Omental fat pad (tissue), 4 donors: ENCODE data around the gene ACP6. TPM values are rescaled to one million over a fixed set of nuclear protein-coding genes. Genes with fewer than 3 reads are reported as not detected.

Experiments
- ATAC-seq: fragments of 150-250 bp; one replicate; pipeline ENCODE4 v1.9.1; 2016; ENCODE audit warnings: mild to moderate bottlenecking, moderate library complexity; ENCODE audit not compliant: low FRiP score
- DNase-seq: peaks from one replicate; pipeline ENCODE4 v3.0.0-alpha.2; 2019; ENCODE audit warnings: low spot score
- total RNA-seq, 4 donors: library from RNA; depleted of rRNA; stranded (reverse); fragments of >200 nt; gene quantifications; one replicate each; pipeline ENCODE4 v1.1.0, GENCODE V29; 2016
- TF ChIP-seq, protein P1 (sequence below), 3 donors: fragments of 450-650 bp; IDR thresholded peaks; one replicate each; pipeline ENCODE4 v1.5.1; 2016 to 2017; ENCODE audit warnings: antibody characterized with exemption in 3 of 3, mild to moderate bottlenecking in 3 of 3, moderate library complexity in 2 of 3

Gene ACP6
- 10 to 100 TPM in 1 of 4 donors, 1 to 10 TPM in 3; 2.3 to 15.1 (median 5.9) TPM for total RNA-seq

DNA sequence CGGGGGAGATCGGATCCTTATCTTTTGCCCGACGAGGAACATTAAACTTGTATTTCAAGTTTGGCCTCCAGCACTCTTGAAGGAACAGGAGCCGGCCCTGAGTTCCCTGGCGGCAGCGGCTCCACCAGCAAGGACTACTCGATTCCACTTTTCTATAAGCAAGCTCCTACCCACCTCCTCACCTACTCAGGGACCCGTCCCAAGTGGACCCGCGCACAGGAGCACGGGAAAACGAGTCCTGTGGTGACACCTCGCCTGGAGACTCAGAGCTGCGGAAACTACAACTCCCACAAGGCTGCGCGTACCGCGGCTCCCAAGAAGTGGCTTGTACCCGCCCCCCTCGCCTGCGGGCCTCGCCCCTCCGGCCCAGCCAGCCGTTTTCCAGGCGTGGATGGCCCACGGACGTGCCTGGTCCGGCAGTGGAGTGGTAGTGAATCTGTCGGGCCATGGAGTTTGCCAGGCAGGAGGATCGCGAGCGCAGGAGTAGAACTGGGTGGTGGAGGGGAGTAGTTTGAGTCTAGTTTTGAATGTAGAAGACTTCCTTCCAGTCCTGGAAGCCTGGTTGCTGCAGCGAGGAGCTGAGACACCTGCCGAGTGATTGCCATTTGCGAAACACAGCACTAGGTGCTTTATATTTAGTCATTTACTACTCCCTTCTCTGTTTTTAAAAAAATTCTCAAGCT, at the start of gene ACP6:
Gene ACP6 (minus strand): TSS at position 206 of the 683 bp plus-strand sequence. CDS start 476 bp downstream, outside the sequence.
- DNase-seq: peak; percentile 72
- TF ChIP-seq, protein P1, sequence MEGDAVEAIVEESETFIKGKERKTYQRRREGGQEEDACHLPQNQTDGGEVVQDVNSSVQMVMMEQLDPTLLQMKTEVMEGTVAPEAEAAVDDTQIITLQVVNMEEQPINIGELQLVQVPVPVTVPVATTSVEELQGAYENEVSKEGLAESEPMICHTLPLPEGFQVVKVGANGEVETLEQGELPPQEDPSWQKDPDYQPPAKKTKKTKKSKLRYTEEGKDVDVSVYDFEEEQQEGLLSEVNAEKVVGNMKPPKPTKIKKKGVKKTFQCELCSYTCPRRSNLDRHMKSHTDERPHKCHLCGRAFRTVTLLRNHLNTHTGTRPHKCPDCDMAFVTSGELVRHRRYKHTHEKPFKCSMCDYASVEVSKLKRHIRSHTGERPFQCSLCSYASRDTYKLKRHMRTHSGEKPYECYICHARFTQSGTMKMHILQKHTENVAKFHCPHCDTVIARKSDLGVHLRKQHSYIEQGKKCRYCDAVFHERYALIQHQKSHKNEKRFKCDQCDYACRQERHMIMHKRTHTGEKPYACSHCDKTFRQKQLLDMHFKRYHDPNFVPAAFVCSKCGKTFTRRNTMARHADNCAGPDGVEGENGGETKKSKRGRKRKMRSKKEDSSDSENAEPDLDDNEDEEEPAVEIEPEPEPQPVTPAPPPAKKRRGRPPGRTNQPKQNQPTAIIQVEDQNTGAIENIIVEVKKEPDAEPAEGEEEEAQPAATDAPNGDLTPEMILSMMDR (IDR thresholded peaks at IDR 0.05): no peak

DNA sequence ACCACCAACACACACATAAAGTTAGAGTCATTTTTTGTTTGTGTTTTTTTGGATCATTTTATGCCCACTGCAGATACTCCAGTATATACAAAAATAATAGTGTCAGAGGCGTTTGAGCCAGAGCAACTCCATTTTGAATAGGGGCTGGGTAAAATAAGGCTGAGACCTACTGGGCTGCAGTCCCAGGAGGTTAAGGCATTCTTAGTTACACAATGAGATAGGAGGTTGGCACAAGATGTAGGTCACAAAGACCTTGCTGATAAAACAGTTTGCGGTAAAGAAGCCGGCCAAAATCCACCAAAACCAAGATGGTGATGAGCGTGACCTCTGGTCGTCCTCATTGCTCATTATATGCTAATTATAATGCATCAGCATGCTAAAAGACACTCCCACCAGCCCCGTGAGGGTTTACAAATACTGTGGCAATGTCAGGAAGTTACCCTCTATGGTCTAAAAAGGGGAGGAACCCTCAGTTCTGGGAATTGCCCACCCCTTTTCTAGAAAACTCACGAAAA, 49.4 kb upstream of the ACP6 start:
- DNase-seq: no peak
- ATAC-seq: no peak
- TF ChIP-seq, protein P1 (IDR thresholded peaks at IDR 0.05): no peak

More for the DNA sequence above, at the start of gene ACP6:
- peak; percentile 99 for ATAC-seq

DNA sequence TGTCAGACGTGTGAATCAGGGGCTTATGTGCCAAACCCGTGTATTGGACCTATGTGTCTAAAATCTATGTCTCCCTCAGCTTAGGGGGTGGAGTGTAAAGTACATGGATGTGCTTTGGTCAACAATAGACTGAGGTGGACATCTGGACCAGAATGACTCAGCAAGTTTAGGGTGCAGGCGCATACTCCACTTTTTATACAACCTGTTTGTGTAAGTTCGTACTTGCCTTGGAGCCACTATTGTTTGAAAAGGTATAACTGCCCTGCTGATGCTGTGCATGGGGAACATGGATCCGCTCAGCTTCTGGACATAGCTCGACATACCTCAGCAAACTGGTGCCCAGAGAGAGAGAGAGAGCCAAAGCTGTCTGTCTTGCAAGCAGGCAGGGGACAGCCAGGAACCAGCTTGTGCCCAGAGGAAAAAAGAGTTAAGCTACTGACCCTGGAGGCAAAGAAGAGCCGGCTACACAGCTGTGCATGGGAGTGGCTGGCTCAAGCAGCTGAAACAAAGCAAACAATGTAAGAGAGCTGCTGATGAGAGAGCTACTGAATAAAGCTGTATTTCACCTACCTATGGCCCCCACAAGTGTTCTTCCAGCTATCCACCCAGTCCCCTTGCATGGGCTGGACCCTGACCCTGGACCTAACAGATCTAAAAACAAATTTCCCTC, 48.8 kb upstream of the ACP6 start:
- TF ChIP-seq, protein P1 (IDR thresholded peaks at IDR 0.05): no peak
- DNase-seq (no peak), ATAC-seq (no peak)

DNA sequence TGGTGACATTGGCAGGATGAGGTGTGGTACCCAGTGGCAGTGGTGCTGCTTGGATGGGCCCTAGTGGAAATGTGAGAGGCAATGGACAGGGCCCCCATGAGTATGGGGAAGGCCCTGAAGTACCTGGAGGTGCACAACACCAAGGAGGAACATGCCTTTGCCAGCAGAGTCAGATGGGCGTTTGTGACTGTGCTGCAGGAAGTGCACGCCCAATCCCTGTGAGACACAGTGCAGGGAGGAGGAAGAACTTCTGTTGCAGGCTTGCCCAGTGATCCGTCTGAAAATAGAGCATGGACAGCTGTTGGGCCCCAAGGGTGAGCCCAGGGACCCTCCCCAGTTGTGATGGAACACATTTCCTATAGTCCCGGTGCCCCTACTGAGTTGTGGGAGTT, 47.4 kb upstream of the ACP6 start:
- TF ChIP-seq, protein P1 (IDR thresholded peaks at IDR 0.05): no peak
- no peak for ATAC-seq

DNA sequence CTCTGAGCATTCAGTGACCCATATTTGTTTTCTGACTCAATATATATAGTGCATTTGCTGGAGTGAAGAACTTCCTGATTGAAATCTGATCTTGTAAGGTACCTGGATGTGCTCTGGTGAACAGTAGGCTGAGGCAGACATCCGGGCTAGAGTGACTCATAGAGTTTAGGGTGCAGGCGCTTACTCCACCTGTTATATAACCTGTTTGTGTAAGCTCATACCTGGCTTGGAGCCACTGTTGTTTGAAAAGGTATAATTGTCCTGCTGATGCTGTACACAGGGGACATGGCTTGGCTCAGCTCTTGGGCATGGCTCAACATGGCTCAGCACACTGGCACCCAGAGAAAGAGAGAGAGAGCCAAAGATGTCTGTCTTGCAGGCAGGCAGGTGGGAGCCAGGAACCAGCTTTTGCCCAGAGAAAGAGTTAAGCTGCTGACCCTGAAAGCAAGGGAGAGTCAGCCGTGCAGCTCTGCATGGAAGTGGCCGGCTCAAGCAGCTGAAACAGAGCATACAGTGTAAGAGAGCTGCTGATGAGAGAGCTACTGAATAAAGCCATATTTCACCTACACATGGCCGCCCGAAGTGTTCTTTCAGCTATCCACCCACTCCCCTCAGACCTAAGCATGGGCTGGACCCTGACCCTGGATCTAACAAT, 46.9 kb upstream of the ACP6 start:
- TF ChIP-seq, protein P1 (IDR thresholded peaks at IDR 0.05): no peak
- ATAC-seq (no peak), DNase-seq (no peak)

More for the DNA sequence above, 47.4 kb upstream of the ACP6 start:
- DNase-seq: no peak

DNA sequence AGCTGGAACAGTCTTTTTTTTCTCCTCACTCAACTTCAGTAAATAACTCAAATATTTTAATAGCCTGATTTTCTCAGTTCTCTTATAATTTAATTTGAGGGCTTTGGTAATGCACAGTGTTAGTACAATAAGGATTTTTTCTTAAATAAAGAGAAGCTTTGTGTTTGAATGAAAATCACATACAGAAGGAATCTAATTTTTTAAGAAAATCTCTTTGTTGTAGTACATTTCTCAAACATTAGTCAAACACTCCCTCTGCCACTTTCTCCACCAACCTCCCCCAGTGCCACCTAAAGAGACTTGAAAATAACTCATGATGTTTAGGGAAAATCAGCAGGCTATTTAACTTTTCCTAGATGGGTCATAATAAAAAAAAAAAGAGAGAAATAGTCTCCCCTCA, 42.3 kb upstream of the ACP6 start:
- DNase-seq (no peak), ATAC-seq (no peak)
- TF ChIP-seq, protein P1 (IDR thresholded peaks at IDR 0.05): no peak
